Subcutaneous adipose tissue (tissue), 4 donors: ENCODE results near the gene RSPO3. TPM values are rescaled to one million over a fixed set of nuclear protein-coding genes. Genes with fewer than 3 reads are reported as not detected.

Experiments used
- total RNA-seq, 4 donors: library from RNA; depleted of rRNA; stranded (reverse); fragments of >200 nt; gene quantifications; one replicate each; pipeline ENCODE4 v1.1.0, GENCODE V29; 2016
- TF ChIP-seq, protein P1 (sequence below): fragments of 450-650 bp; IDR thresholded peaks from one replicate; pipeline ENCODE4 v1.5.1; 2016; ENCODE audit warnings: low read depth, mild to moderate bottlenecking, control low read depth, antibody characterized with exemption, moderate library complexity

The RSPO3 gene
- total RNA-seq, 4 donors from 2014 or later: 2.3 to 10.2 (median 2.5) TPM

GRCh38 chr6:127111526-127111925 is 6.9 kb upstream of the RSPO3 start:
- TF ChIP-seq, protein P1, sequence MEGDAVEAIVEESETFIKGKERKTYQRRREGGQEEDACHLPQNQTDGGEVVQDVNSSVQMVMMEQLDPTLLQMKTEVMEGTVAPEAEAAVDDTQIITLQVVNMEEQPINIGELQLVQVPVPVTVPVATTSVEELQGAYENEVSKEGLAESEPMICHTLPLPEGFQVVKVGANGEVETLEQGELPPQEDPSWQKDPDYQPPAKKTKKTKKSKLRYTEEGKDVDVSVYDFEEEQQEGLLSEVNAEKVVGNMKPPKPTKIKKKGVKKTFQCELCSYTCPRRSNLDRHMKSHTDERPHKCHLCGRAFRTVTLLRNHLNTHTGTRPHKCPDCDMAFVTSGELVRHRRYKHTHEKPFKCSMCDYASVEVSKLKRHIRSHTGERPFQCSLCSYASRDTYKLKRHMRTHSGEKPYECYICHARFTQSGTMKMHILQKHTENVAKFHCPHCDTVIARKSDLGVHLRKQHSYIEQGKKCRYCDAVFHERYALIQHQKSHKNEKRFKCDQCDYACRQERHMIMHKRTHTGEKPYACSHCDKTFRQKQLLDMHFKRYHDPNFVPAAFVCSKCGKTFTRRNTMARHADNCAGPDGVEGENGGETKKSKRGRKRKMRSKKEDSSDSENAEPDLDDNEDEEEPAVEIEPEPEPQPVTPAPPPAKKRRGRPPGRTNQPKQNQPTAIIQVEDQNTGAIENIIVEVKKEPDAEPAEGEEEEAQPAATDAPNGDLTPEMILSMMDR: no peak

- TF ChIP-seq, protein P1: no peak
These were observed 4.2 kb upstream of the RSPO3 start for GRCh38 chr6:127114214-127114760.

DNA sequence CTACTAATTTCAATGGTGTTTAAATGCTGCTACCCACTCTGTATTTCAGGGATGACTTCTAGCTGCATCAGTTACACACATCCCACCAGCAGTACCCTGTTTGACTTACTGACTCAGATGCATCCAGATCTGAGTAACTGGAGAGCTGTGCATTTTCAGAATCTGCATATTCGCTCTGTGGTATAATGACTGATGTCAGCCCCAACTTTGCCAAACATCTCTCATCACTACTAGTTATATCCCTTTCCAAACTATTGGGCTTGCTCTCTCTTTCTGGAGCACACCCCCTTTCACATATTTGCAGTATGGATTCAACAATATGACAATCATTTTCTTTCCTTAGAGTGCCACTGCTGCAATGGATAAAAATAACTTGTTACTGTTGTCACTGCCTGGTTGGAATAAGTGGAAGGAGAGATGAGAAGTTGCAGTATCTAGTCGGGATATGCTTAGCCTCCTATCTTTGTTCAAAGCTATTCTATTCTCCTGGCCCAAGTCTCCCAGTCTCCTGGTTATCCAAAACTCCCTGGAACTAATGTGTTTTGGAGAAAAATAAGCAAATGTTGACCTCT is 3.3 kb upstream of the RSPO3 start:
- TF ChIP-seq, protein P1: no peak

GRCh38 chr6:127115746-127116145 is 2.7 kb upstream of the RSPO3 start:
- TF ChIP-seq, protein P1: no peak

DNA sequence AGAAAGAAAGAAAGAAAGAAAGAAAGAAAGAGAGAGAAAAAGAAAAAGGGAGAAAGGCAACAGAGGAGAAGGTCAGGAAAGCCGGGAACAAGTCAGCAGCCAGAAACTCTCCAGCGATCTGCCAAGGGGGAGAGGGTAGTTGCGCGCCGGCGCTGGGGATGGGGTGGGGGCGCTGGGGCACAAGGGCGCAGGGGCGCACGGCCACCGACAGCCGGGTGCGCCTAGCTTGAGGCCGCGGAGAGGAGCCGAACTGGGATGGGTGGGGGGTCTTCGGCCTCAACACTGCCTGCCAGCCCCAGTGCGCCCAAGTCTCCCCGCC is 533 bp upstream of the RSPO3 start:
- TF ChIP-seq, protein P1: no peak

- TF ChIP-seq, protein P1: no peak
These were observed 891 bp downstream of the RSPO3 start for GRCh38 chr6:127119102-127120022.
